ENCODE measurements around the gene EPB41L4B. TPM values are rescaled to one million over a fixed set of nuclear protein-coding genes. Genes with fewer than 3 reads are reported as not detected.

Gene EPB41L4B
- total and polyA plus RNA-seq, 4 donors, result 0.63 to 23.0 (median 1.0) TPM

GRCh38 chr9:109145051-109145450, 175.8 kb downstream of the EPB41L4B start:
- H3K27ac ChIP-seq (ENCODE audit: low read depth in 1 of 2, low read length in 2 of 2), result no peak overlapping the region
- DNase-seq (no peak), ATAC-seq (ENCODE audit: low FRiP score) (no peak)
- 85 to 87% methylated on average over 6 of the region's 6 CpGs for WGBS, 2 donors
- no peaks in the 10 kb centered on the region for H3K36me3 ChIP-seq (ENCODE audit: control insufficient read depth in 1 of 2, insufficient read depth in 2 of 2, low read length in 1 of 2)
- no peaks in the 10 kb centered on the region for H3K4me1 ChIP-seq (ENCODE audit: control insufficient read depth in 1 of 2, insufficient read depth in 2 of 2, low read length in 2 of 2)
- intact Hi-C loops (cut with DNase I), result no loop called here
- no peaks in the 10 kb centered on the region for H3K27me3 ChIP-seq (ENCODE audit: control insufficient read depth in 1 of 2, insufficient read depth in 2 of 2, low read length in 1 of 2)
- H3K4me3 ChIP-seq (ENCODE audit: low read length in 2 of 2), result no peak overlapping the region
- H3K9me3 ChIP-seq (ENCODE audit: control insufficient read depth, low read length), result no peaks in the 10 kb centered on the region

- H3K27me3 ChIP-seq (ENCODE audit: control insufficient read depth in 1 of 2, insufficient read depth in 2 of 2, low read length in 1 of 2), result no peaks in the 10 kb centered on the region
- no peaks in the 10 kb centered on the region for H3K4me1 ChIP-seq (ENCODE audit: control insufficient read depth in 1 of 2, insufficient read depth in 2 of 2, low read length in 2 of 2)
- H3K36me3 ChIP-seq (ENCODE audit: control insufficient read depth in 1 of 2, insufficient read depth in 2 of 2, low read length in 1 of 2), result no peaks in the 10 kb centered on the region
- no peak overlapping the region for H3K27ac ChIP-seq (ENCODE audit: low read depth in 1 of 2, low read length in 2 of 2)
- no peaks in the 10 kb centered on the region for H3K9me3 ChIP-seq (ENCODE audit: control insufficient read depth, low read length)
- intact Hi-C loops (cut with DNase I), result no loop called here
- H3K4me3 ChIP-seq (ENCODE audit: low read length in 2 of 2), result no peak overlapping the region
- ATAC-seq (ENCODE audit: low FRiP score) (no peak), DNase-seq (no peak)
- WGBS, 2 donors, result 78 to 84% methylated on average over 5 of the region's 5 CpGs
Measured at GRCh38 chr9:109143881-109144562, 176.8 kb downstream of the EPB41L4B start.

- Histone ChIP-seq H3K27me3 (ENCODE audit: control insufficient read depth in 1 of 2, insufficient read depth in 2 of 2, low read length in 1 of 2) (no peaks in the 10 kb centered on the region), H3K4me1 (ENCODE audit: control insufficient read depth in 1 of 2, insufficient read depth in 2 of 2, low read length in 2 of 2) (no peaks in the 10 kb centered on the region)
Measured at GRCh38 chr9:109141375-109141774, 179.5 kb downstream of the EPB41L4B start.

GRCh38 chr9:109139851-109140250, 181.0 kb downstream of the EPB41L4B start:
- Histone ChIP-seq H3K4me3 (ENCODE audit: low read length in 2 of 2) (no peak overlapping the region), H3K4me1 (ENCODE audit: control insufficient read depth in 1 of 2, insufficient read depth in 2 of 2, low read length in 2 of 2) (no peaks in the 10 kb centered on the region), H3K27ac (ENCODE audit: low read depth in 1 of 2, low read length in 2 of 2) (no peak overlapping the region), H3K36me3 (ENCODE audit: control insufficient read depth in 1 of 2, insufficient read depth in 2 of 2, low read length in 1 of 2) (no peaks in the 10 kb centered on the region), H3K27me3 (ENCODE audit: control insufficient read depth in 1 of 2, insufficient read depth in 2 of 2, low read length in 1 of 2) (no peaks in the 10 kb centered on the region), H3K9me3 (ENCODE audit: control insufficient read depth, low read length) (no peaks in the 10 kb centered on the region)
- WGBS, 2 donors, result 51 to 97% methylated on average over 1 of the region's 1 CpG
- no peak for DNase-seq
- intact Hi-C loops (cut with DNase I), result no loop called here
- no peak for ATAC-seq (ENCODE audit: low FRiP score)

More at GRCh38 chr9:109141375-109141774, 179.5 kb downstream of the EPB41L4B start:
- WGBS, 2 donors, result 93 to 94% methylated on average over 5 of the region's 5 CpGs
- DNase-seq (no peak), ATAC-seq (ENCODE audit: low FRiP score) (no peak)
- Histone ChIP-seq H3K27ac (ENCODE audit: low read depth in 1 of 2, low read length in 2 of 2) (no peak overlapping the region), H3K9me3 (ENCODE audit: control insufficient read depth, low read length) (no peaks in the 10 kb centered on the region), H3K4me3 (ENCODE audit: low read length in 2 of 2) (no peak overlapping the region), H3K36me3 (ENCODE audit: control insufficient read depth in 1 of 2, insufficient read depth in 2 of 2, low read length in 1 of 2) (no peaks in the 10 kb centered on the region)
- intact Hi-C loops (cut with DNase I), result no loop called here

- Histone ChIP-seq H3K27ac (ENCODE audit: low read depth in 1 of 2, low read length in 2 of 2) (no peak overlapping the region), H3K4me1 (ENCODE audit: control insufficient read depth in 1 of 2, insufficient read depth in 2 of 2, low read length in 2 of 2) (no peaks in the 10 kb centered on the region), H3K9me3 (ENCODE audit: control insufficient read depth, low read length) (no peaks in the 10 kb centered on the region), H3K36me3 (ENCODE audit: control insufficient read depth in 1 of 2, insufficient read depth in 2 of 2, low read length in 1 of 2) (no peaks in the 10 kb centered on the region), H3K27me3 (ENCODE audit: control insufficient read depth in 1 of 2, insufficient read depth in 2 of 2, low read length in 1 of 2) (no peaks in the 10 kb centered on the region), H3K4me3 (ENCODE audit: low read length in 2 of 2) (no peak overlapping the region)
- no peak for DNase-seq
- 90% methylated on average over 2 of the region's 2 CpGs for WGBS, 2 donors
- ATAC-seq (ENCODE audit: low FRiP score), result no peak
- intact Hi-C loops (cut with DNase I), result no loop called here
Measured at GRCh38 chr9:109138421-109138820, 182.4 kb downstream of the EPB41L4B start.

GRCh38 chr9:109134167-109134578, 186.7 kb downstream of the EPB41L4B start:
- H3K27ac ChIP-seq (ENCODE audit: low read depth in 1 of 2, low read length in 2 of 2), result no peak overlapping the region
- no peaks in the 10 kb centered on the region for H3K36me3 ChIP-seq (ENCODE audit: control insufficient read depth in 1 of 2, insufficient read depth in 2 of 2, low read length in 1 of 2)
- no peaks in the 10 kb centered on the region for H3K27me3 ChIP-seq (ENCODE audit: control insufficient read depth in 1 of 2, insufficient read depth in 2 of 2, low read length in 1 of 2)
- no peak overlapping the region for H3K4me3 ChIP-seq (ENCODE audit: low read length in 2 of 2)
- no peak for DNase-seq
- H3K9me3 ChIP-seq (ENCODE audit: control insufficient read depth, low read length), result no peaks in the 10 kb centered on the region
- no peaks in the 10 kb centered on the region for H3K4me1 ChIP-seq (ENCODE audit: control insufficient read depth in 1 of 2, insufficient read depth in 2 of 2, low read length in 2 of 2)
- intact Hi-C loops (cut with DNase I), result no loop called here
- 89 to 92% methylated on average over 1 of the region's 1 CpG for WGBS, 2 donors
- no peak for ATAC-seq (ENCODE audit: low FRiP score)

GRCh38 chr9:109133533-109133932, 187.3 kb downstream of the EPB41L4B start:
- intact Hi-C loops (cut with DNase I), result no loop called here
- H3K4me1 ChIP-seq (ENCODE audit: control insufficient read depth in 1 of 2, insufficient read depth in 2 of 2, low read length in 2 of 2), result no peaks in the 10 kb centered on the region
- no peaks in the 10 kb centered on the region for H3K27me3 ChIP-seq (ENCODE audit: control insufficient read depth in 1 of 2, insufficient read depth in 2 of 2, low read length in 1 of 2)
- 87 to 93% methylated on average over 2 of the region's 2 CpGs for WGBS, 2 donors
- ATAC-seq (ENCODE audit: low FRiP score) (no peak), DNase-seq (no peak)
- H3K36me3 ChIP-seq (ENCODE audit: control insufficient read depth in 1 of 2, insufficient read depth in 2 of 2, low read length in 1 of 2), result no peaks in the 10 kb centered on the region
- H3K27ac ChIP-seq (ENCODE audit: low read depth in 1 of 2, low read length in 2 of 2), result no peak overlapping the region
- no peaks in the 10 kb centered on the region for H3K9me3 ChIP-seq (ENCODE audit: control insufficient read depth, low read length)
- H3K4me3 ChIP-seq (ENCODE audit: low read length in 2 of 2), result no peak overlapping the region

- Histone ChIP-seq H3K9me3 (ENCODE audit: control insufficient read depth, low read length) (no peaks in the 10 kb centered on the region), H3K27ac (ENCODE audit: low read depth in 1 of 2, low read length in 2 of 2) (no peak overlapping the region), H3K4me1 (ENCODE audit: control insufficient read depth in 1 of 2, insufficient read depth in 2 of 2, low read length in 2 of 2) (no peaks in the 10 kb centered on the region), H3K36me3 (ENCODE audit: control insufficient read depth in 1 of 2, insufficient read depth in 2 of 2, low read length in 1 of 2) (no peaks in the 10 kb centered on the region), H3K4me3 (ENCODE audit: low read length in 2 of 2) (no peak overlapping the region), H3K27me3 (ENCODE audit: control insufficient read depth in 1 of 2, insufficient read depth in 2 of 2, low read length in 1 of 2) (no peaks in the 10 kb centered on the region)
- ATAC-seq (ENCODE audit: low FRiP score) (no peak), DNase-seq (no peak)
- 65 to 72% methylated on average over 2 of the region's 2 CpGs for WGBS, 2 donors
- intact Hi-C loops (cut with DNase I), result no loop called here
Measured at GRCh38 chr9:109132567-109133021, 188.3 kb downstream of the EPB41L4B start.

- no peaks in the 10 kb centered on the region for H3K27me3 ChIP-seq (ENCODE audit: control insufficient read depth in 1 of 2, insufficient read depth in 2 of 2, low read length in 1 of 2)
- ATAC-seq (ENCODE audit: low FRiP score), result no peak
- no peak for DNase-seq
- H3K36me3 ChIP-seq (ENCODE audit: control insufficient read depth in 1 of 2, insufficient read depth in 2 of 2, low read length in 1 of 2), result no peaks in the 10 kb centered on the region
- no peak overlapping the region for H3K4me3 ChIP-seq (ENCODE audit: low read length in 2 of 2)
- WGBS, 2 donors, result 83 to 85% methylated on average over 6 of the region's 6 CpGs
- H3K9me3 ChIP-seq (ENCODE audit: control insufficient read depth, low read length), result no peaks in the 10 kb centered on the region
- no peaks in the 10 kb centered on the region for H3K4me1 ChIP-seq (ENCODE audit: control insufficient read depth in 1 of 2, insufficient read depth in 2 of 2, low read length in 2 of 2)
- no peak overlapping the region for H3K27ac ChIP-seq (ENCODE audit: low read depth in 1 of 2, low read length in 2 of 2)
- intact Hi-C loops (cut with DNase I), result no loop called here
Measured at GRCh38 chr9:109129470-109130197, 191.2 kb downstream of the EPB41L4B start.

Data from aorta (tissue), 5 donors.